Thyroid gland (tissue), 4 donors: ENCODE data around the gene OBSCN. TPM values are rescaled to one million over a fixed set of nuclear protein-coding genes. Genes with fewer than 3 reads are reported as not detected.

Experiments used
- DNase-seq, 2 donors: peaks; one replicate each; pipeline ENCODE4 v3.0.0-alpha.2; 2019
- H3K27ac ChIP-seq, 3 donors: fragments of 200-600 bp; sonication (generic); 1 replicate in 2 of 3; 2 replicates in 1 of 3; pipeline ENCODE4 v1.5.1; 2016 to 2019; ENCODE audit warnings: mild to moderate bottlenecking in 1 of 3, moderate library complexity in 1 of 3
- H3K27me3 ChIP-seq: fragments of 200-600 bp; sonication (generic); one replicate; pipeline ENCODE4 v1.5.1; 2019
- H3K36me3 ChIP-seq, 2 donors: fragments of 200-600 bp; sonication (generic); one replicate each; pipeline ENCODE4 v1.5.1; 2016 to 2019
- H3K4me1 ChIP-seq, 2 donors: fragments of 200-600 bp; sonication (generic); one replicate each; pipeline ENCODE4 v1.5.1; 2017 to 2019
- H3K4me3 ChIP-seq, 3 donors: fragments of 200-600 bp; sonication (generic); replicated peaks in 1 of 3; 1 replicate in 2 of 3; 2 replicates in 1 of 3; pipeline ENCODE4 v1.5.1; 2016; ENCODE audit warnings: mild to moderate bottlenecking in 1 of 3
- H3K9me3 ChIP-seq: fragments of 200-600 bp; sonication (generic); one replicate; pipeline ENCODE4 v1.5.1; 2017
- POLR2A ChIP-seq, 2 donors: fragments of 450-650 bp; IDR thresholded peaks; one replicate each; pipeline ENCODE4 v1.6.1; 2017; ENCODE audit warnings: antibody characterized with exemption in 2 of 2, mild to moderate bottlenecking in 2 of 2, moderate library complexity in 1 of 2
- WGBS, 2 donors: methylation state at CpG; one replicate each; pipeline ENCODE4 v1.1.5; 2017; 5-methylcytosine and 5-hydroxymethylcytosine counted together
- intact Hi-C: fragments of 100-400 bp; cut with DNase I; formaldehyde crosslinking; loops from one replicate; pipeline ENCODE4 v1.15.1; 2023
- total RNA-seq, 4 donors: library from RNA; depleted of rRNA; stranded (reverse); fragments of >200 nt; gene quantifications; one replicate each; pipeline ENCODE4 v1.2.3, GENCODE V29; 2016
- TF ChIP-seq, protein P1 (sequence below), 6 experiments: fragments of 200-600 bp in 3 of 6; fragments of 450-650 bp in 3 of 6; sonication (generic) in 3 of 6; IDR thresholded peaks; one replicate each; pipeline ENCODE4 v1.5.1; 2016 to 2019; ENCODE audit warnings: antibody characterized with exemption in 6 of 6, mild to moderate bottlenecking in 2 of 6, inconsistent platforms in 1 of 6, moderate library complexity in 1 of 6

OBSCN gene
- total RNA-seq, 4 donors from 2014 or later: 24.0 to 35.1 (median 31.5) TPM

DNA sequence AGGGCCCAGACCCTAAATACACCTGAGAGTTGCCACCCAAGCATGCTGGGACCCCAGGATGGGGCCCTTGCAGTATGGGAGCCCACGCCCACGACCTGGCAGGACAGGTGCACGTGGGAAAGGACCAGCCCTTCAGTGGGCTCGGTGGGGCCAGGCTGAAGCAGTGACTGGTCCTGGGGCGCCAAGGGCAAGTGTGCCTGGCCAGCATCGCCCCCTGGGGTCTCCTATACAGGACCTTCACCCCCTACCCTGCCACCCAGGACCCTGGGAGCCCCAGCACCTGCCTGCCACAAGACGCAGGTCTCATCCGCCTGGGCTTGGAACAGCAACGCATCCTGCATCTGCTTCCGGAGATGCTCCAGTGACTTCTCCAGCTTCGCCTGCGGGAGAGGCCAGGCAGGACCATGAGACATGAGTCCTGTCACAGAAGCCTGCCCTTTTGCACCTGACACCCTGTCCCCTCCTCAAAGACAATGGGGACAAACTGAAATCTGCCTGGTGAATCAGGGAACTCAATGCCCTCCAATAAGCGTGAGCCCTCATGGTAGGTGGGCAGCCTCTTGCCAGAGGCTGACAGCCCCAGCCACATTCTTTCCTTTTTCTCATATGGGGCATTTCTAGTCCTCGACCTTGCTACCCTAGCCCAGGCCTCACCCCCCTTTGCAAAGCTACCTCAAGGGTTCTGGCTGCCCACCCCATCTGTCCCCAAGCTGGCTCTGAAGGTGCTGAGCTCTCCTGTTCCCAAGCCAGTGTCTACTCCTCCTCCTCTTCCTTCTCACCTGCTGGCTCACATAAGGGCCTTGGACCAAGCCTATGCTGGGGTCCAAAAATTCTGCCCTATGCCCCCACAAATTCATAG, 194.2 kb downstream of the OBSCN start:
- Histone ChIP-seq H3K4me3 (no peak overlapping the region), H3K9me3 (no peaks in the 10 kb centered on the region), H3K36me3 (peaks cover 8 to 23% of the 10 kb centered on the region in 2 donors), H3K4me1 (peaks cover 21% of the 10 kb centered on the region in 2 donors), H3K27ac (no peak overlapping the region), H3K27me3 (no peaks in the 10 kb centered on the region)
- intact Hi-C loops: no loop called here
- 94% methylated on average over 11 to 14 of the region's 14 CpGs for WGBS, 2 donors
- no peak for TF ChIP-seq POLR2A (IDR thresholded peaks at IDR 0.05)
- TF ChIP-seq, protein P1, sequence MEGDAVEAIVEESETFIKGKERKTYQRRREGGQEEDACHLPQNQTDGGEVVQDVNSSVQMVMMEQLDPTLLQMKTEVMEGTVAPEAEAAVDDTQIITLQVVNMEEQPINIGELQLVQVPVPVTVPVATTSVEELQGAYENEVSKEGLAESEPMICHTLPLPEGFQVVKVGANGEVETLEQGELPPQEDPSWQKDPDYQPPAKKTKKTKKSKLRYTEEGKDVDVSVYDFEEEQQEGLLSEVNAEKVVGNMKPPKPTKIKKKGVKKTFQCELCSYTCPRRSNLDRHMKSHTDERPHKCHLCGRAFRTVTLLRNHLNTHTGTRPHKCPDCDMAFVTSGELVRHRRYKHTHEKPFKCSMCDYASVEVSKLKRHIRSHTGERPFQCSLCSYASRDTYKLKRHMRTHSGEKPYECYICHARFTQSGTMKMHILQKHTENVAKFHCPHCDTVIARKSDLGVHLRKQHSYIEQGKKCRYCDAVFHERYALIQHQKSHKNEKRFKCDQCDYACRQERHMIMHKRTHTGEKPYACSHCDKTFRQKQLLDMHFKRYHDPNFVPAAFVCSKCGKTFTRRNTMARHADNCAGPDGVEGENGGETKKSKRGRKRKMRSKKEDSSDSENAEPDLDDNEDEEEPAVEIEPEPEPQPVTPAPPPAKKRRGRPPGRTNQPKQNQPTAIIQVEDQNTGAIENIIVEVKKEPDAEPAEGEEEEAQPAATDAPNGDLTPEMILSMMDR (IDR thresholded peaks at IDR 0.05): no peak
- DNase-seq: no peak

DNA sequence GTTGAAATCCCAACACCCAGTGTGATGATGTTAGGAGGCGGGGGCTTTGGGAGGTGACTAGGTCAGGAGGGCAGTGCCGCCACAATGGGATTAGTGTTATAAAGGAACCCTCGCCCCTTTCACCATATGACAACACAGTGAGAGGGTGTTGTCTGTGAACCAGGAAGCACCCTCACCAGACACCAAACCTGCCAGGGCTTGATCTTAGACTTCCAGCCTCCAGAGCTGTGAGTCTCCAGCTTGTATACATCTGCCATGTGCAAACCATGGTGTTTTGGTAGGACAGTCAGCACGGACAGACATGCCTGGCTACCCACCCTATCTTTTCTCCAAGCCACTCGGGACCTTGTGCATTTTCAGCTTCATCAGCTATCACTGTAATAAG, 194.8 kb downstream of the OBSCN start:
- 83 to 92% methylated on average over 2 to 5 of the region's 5 CpGs for WGBS, 2 donors
- intact Hi-C loops: no loop called here
- Histone ChIP-seq H3K36me3 (peaks cover 8 to 22% of the 10 kb centered on the region in 2 donors), H3K27ac (no peak overlapping the region), H3K27me3 (no peaks in the 10 kb centered on the region), H3K4me3 (no peak overlapping the region), H3K9me3 (no peaks in the 10 kb centered on the region), H3K4me1 (peaks cover 25 to 27% of the 10 kb centered on the region in 2 donors)
- TF ChIP-seq POLR2A (IDR thresholded peaks at IDR 0.05): no peak
- TF ChIP-seq, protein P1 (IDR thresholded peaks at IDR 0.05): no peak
- DNase-seq: no peak

- Histone ChIP-seq H3K36me3 (peaks cover 8 to 16% of the 10 kb centered on the region in 2 donors), H3K9me3 (no peaks in the 10 kb centered on the region), H3K27ac (no peak overlapping the region), H3K4me1 (peaks cover 27 to 31% of the 10 kb centered on the region in 2 donors), H3K27me3 (no peaks in the 10 kb centered on the region), H3K4me3 (no peak overlapping the region)
- DNase-seq: no peak
- intact Hi-C loops: no loop called here
- no peak for TF ChIP-seq POLR2A (IDR thresholded peaks at IDR 0.05)
- TF ChIP-seq, protein P1 (IDR thresholded peaks at IDR 0.05): no peak
- 95 to 97% methylated on average over 6 to 9 of the region's 9 CpGs for WGBS, 2 donors
Observed at GRCh38 chr1:228403231-228403631, 195.4 kb downstream of the OBSCN start.

DNA sequence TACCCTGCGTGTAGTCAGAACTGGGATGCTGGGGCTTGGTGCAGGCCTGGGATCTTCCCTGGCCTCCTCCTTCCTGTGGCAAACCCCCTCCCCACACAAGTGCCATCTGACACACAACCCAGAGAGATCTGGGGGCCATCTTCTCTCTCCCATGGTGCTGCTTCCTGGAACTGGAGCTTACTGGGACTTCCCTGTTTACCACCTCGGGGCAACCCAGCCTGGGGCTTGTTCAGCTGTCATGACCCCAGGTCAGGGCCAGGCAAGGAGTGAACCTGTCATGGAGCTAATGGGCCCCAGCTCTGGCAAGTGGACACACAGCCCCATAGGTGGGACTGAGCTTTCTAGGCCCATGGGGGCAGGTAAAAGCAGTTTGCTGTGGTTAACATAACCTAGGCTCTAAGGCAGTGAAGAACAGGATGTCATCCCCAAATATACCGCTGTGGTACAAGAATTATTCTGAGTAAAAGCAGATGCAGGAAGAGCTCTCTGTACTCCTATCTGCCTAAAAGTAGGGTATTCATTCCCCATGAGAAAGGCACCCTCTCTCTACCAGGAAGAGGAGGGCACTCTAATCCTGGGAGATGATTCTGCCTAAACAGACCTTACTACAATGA, 196.4 kb downstream of the OBSCN start:
- DNase-seq: no peak
- no peaks in the 10 kb centered on the region for H3K27me3 ChIP-seq
- no peak overlapping the region for H3K4me3 ChIP-seq
- H3K36me3 ChIP-seq: peaks cover 4 to 11% of the 10 kb centered on the region in 2 donors
- TF ChIP-seq, protein P1 (IDR thresholded peaks at IDR 0.05): no peak
- TF ChIP-seq POLR2A (IDR thresholded peaks at IDR 0.05): no peak
- intact Hi-C loops: no loop called here
- H3K27ac ChIP-seq: no peak overlapping the region
- 81 to 89% methylated on average over 3 of the region's 3 CpGs for WGBS, 2 donors
- peaks cover 27 to 31% of the 10 kb centered on the region in 2 donors for H3K4me1 ChIP-seq
- H3K9me3 ChIP-seq: no peaks in the 10 kb centered on the region
